GM18870 (cell line): ENCODE data around the gene RABGAP1L.
"Not testable (repeated sequence)": the region's sequence is repeated elsewhere in the genome, so short reads cannot be mapped to it uniquely, and the experiment has no call there.

Source experiments
- ATAC-seq: cut with Tn5 transposase; IDR thresholded peaks from one replicate; pipeline ENCODE4 v1.9.1; 2021; ENCODE audit warnings: moderate library complexity; ENCODE audit not compliant: unreplicated experiment

The RABGAP1L gene

DNA sequence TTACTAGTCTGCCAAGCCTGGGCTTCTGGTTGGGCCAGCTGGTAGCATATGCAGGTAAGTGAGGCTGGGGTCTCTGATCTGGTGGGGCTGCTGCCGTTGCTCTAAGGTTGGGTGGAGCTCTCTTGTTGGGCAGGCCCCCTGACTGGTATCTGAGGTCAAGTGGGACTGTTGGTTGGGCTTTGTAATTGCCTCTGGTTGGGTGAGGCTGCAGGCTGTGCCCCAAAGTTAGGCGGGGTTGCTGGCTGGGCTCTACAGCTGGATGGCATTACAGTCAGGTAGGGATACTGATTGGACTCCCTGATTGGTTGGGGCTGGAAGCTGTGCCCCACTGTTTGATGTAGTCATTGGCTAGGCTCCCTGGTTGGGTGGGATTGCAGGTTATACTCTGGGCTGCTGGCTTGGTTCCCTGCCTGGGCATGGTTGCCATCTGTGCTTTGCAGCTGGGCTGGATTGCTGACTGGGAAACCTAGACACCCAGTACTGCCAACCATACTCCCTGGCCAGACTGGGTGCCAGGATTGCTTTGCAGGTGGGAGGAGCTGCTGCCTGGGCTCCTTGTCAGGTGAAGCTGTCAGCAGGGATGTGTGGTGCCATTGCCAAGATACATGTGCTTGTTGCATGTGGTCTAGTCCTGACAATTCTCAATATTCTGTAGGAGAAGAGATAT is 130.5 kb downstream of the RABGAP1L start:
- ATAC-seq, result no peak

DNA sequence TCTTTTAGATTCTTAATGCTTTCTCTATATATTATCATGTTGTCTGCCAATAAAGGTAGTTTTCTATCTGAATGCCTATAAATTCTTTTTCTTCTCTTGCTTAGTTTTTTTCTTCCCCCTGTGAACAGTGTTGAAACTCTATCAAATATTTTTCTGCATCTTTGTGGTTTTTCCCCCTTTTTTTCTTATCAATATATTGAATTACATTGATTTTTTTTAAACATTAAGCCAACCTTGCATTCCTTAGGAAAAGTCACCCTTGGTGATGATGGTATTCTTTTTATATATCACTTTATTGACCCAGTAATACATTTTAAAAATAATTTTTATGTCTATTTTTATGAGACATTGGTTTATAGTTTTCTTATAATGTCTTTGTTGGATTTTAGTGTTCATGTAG is 131.7 kb downstream of the RABGAP1L start:
- ATAC-seq, result no peak

DNA sequence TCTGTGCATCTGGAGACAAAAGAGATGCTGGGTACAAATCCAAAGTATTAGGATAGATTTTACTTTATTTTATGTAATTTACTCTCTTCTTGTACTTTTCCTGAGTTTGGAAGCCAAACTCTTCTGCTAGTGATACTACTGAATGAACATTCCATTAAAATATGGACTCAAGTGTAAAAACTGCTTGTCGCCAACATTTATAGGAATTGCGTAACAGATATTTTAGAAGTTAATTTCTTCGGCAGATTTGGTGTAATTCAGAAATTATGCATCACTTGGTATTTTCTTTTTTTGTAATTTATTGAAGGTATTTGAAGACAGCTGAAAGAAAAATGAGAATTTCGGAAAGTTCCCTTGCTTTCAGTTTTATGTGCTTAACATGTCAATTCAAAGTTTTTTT is 137.0 kb downstream of the RABGAP1L start:
- no peak for ATAC-seq

DNA sequence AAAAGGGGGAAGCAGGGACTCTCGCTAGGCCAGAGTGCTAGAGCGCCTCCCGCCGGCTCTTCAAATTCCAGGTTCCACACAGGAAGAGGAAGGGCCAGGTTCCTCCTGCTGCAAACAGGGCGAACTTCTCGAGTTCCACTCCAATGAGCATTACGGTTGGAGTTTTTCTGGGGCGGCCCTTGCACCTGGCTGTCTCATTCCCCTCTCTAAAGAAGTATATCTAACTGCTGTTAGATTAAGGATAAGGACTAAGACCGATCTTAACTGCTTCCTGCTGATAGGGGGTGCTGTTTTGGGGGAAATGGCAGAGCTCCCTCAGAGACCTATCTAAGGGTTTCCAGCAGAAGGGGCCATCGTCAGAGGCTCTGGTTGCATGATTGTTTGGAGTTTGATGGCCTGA is 138.0 kb downstream of the RABGAP1L start:
- no peak for ATAC-seq

DNA sequence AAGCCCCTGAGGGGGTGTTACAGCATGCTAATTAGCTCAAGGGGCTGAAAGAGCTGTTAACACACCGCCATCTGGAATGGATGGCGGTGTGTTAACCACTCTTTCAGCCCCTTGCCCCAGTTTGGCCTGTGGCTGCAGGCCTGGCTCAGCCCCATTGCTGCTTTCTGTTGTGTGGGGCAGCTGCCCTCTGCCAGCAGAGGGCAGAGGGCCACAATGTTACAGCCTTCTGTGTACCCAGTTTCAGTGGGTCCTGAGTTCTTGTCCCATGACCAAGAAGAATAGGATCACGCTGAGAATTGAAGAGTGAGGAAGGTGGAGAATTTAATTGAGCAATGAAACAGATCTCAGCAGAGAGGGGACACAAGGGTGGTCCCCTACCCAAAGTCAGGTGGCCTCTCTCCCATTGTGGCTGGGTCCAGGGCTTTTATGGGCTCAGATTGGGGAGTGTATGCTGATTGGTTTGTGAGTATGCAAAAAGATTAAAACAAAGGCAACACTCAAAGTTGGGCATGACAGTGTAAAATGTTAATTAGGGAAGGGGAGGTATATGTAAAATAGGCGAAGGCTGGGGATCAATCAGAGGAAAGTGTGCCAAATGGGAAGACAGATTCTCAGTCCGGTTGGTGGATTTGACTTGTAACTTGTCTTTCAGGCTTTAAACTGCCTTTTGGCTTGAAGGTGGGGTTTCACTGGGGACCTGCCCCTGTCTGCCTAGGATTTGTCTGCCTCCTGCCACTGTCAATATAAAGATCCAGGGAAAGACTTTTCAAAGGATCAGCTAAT is 142.2 kb downstream of the RABGAP1L start:
- no peak for ATAC-seq

DNA sequence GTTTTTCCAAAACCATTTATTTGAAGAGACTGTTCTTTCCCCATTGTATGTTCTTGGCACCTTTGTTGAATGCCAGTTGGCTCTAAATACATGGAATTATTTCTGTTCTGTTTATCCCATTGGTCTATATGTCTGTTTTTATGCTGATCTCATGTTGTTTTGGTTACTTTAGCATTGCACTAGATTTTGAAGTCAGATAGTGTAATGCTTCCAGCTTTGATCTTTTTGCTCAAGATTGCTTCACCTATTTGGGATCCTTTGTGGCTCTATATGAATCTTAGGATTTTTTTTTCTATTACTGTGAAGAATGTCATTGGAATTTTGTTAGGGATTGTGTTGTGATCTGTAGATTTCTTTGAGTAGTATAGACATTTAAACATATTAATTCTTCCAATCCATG is 149.3 kb downstream of the RABGAP1L start:
- ATAC-seq, result no peak

DNA sequence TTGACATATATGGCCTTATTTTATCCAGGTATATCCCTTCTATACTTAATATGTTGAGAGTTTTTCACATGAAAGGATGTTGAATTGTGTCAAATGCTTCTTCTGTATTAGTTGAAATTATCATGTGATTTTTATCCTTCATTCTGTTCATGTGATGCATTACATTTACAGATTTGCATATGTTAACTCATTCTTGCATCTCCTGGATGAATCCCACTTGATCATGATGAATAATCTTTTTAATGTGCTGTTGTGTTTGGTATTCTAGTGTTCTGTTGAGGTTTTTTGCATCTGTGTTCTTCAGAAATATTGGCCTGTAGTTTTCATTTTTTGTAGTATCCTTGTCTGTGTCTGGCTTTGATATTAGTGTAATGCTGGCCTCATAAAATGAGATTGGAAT is 150.2 kb downstream of the RABGAP1L start:
- no peak for ATAC-seq

DNA sequence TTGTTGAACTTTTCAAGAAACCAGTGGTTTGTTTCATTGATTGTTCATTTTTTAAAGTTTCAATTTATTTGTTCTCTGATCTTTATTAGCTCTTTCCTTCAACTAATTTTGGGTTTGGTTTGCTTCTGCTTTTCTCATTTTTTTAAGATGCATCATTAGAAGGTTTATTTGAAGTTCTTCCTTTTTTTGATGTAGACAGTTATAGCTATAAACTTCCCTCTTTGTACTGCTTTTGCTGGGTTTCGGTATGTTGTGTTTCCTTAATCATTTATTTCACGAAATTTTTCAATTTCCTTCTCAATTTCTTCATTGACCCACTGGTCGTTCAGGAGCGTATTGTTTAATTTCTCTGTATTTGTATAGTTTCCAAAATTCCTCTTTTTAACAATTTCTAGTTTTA is 155.1 kb downstream of the RABGAP1L start:
- no peak for ATAC-seq

DNA sequence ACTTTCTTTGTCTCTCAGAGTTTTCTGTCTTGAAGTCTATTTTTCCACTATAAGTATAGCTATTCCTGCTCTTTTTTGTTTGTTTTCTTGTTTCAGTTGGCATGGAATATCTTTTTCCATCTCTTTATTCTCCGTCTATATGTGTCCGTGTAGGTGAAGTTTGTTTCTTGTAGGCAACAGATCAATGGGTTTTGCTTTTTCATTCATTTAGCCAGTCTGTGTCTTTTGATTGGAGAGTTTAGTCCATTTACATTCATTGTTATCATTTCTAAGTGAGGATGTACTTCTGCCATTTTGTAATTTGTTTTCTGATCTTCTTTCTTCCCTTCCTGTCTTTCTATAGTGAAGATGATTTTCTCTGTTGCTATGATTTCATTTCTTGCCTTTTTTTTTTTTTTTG is 155.9 kb downstream of the RABGAP1L start:
- ATAC-seq, result no peak

DNA sequence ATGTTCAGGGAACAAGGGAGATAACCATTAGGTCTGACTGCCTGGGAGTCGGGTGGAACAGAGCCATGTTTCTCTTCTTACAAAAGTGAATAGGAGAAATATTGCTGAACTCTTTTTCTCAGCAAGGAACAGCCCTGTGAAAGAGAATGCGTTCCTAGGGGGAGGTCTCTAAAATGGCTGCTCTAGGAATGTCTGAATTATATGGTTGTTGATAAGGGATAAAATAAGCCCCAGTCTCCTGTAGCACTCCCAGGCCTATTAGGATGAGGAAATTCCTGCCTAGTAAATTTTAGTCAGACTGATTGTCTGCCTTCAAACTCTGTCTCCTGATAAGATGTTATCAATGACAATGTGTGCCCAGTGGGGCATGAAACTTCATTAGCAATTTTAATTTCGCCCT is 161.6 kb downstream of the RABGAP1L start:
- ATAC-seq, result not testable (repeated sequence)

DNA sequence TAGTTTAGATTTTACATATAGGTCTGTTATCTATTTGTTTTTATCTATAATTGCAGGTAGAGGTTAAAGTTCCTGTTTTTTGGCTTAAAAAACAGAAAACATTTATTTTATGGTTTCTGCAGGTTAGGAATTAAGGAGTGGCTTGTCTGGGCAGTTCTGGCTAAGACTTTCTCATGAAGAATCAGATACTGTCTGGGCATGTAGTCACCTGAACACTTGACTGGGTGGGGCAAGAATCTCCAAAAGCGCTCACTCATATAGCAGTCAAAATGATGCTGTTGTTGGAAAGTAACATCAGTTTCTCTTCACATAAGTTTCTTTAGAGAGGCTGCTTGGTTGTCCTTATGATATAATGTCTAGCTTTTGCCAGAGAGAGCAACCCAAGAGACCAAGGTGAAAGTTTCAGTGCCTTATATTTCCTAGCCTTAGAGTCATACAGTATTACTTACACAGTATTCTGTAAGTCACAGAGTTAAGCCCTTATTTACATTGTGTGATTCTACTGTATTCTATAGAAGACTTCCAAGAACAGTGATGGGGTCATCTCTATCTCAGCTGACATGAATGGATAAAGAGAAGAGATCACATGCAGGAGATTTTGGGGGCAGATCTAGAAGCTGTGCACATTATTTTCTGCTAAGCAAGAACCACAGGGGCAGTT is 163.0 kb downstream of the RABGAP1L start:
- no peak for ATAC-seq

DNA sequence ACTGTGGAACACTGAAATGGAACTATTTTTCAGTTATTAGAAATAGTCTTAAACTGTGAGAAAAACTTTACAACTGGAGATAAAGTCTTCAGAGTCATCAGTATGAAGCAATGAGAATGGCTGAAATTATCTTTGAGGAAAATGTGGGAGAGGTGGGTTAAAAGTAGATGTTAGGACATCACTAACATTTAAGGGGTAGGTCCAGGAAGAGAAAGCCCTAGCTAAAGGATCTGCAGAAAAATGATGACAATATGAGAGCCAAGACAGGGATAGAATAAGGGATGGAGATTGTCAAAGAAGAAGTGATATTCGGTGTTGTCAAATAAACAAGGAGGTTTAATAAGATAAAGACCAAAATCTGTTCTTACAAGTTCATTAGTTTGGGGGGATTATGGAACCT is 165.2 kb downstream of the RABGAP1L start:
- no peak for ATAC-seq

DNA sequence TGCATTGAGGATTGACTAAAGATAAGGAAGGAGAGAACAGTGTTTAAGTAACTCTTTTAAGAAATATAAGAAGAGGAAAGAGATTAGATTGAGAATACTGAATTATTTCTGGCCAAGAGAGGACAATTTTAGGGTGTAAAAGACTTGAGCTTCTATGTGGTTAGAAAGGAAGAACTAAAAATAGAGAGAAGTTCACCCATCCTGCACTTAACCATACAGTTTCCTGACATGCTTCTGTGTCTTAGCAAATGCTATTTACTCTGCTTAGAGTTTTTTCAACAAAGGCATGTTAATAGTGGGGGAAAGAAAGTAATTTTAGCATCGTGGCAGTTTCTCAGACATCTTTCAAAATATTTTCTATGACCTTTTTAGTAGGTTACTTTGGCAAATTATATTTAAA is 165.6 kb downstream of the RABGAP1L start:
- no peak for ATAC-seq

DNA sequence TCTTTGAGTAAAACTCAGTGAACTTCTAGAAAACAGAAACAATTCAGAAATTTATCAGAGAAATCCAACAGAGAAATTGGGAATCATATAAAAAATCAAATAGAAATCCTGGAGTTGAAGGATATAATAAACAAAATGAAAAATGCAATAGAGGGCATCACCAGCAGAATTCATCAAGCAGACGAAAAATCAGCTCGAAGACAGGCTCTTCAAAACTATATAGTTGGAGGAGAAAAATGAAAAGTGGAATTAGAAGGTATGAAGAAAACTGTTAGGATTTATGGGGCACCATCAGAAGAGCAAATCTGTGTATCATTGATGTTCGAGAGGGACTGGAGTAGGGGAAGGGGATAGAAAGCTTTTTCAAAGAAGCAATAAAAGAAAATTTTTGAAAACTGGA is 167.0 kb downstream of the RABGAP1L start:
- no peak for ATAC-seq

DNA sequence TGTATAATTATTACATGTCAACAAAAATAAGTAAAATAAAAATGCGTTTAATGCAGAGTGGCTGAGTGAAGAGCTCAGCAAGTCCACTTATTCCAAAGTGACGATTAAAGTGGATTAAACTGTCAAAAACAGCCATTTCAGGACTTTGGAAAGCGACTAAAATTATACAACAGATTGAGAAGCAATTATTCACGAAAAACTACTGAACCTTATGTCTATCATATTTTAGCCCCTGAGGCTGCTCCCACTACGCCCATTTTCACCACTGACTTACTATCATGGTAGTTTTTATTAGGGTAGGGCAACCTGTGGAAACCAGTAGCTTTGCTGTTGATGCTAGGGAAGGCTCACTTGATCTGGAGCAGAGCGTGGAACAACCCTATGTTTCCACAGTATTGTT is 174.1 kb downstream of the RABGAP1L start:
- no peak for ATAC-seq

DNA sequence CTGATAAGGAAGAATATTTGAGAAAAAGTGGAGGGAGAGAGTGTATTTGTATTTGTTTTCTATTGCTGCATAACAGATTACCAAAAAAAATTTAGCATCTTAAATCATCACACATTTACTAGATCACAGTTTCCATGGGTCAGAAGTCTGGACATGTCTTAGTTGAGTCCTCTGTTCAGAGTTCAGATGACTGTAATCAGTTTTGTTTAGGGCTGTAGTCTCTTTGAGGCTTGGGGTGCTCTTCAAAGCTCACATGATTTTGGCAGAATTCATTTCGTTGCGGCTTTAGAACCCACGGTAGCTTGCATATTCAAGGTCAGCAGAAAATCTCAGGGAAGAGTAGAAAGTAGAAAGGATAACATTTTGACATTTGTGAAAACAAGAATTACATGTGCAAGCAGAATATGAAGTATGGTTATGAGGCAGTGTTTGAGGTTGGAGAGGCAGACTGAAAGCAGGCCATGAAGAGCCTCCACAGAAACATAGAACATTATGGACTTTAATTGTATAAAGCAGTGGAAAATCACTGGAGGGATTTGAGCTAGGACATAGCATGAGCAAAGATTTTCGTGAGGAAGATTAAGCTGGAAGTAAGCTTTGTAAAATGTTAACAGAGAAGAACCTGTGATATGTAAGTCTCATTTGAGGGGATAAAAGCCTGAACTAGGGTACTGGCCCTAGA is 177.8 kb downstream of the RABGAP1L start:
- no peak for ATAC-seq

DNA sequence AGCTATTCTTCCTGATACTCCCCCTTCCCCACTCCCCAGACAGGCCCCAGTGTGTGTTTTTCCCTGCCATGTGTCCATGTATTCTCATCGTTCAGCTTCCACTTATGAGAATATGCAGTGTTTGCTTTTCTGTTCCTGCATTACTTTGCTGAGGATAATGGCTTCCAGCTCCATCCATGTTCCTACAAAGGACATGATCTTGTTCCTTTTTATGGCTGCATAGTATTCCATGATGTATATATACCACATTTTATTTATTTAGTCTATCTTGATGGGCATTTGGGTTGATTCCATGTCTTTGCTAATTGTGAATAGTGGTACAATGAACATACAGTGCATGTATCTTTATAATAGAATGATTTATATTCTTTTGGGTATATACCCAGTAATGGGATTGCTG is 181.1 kb downstream of the RABGAP1L start:
- not testable (repeated sequence) for ATAC-seq

DNA sequence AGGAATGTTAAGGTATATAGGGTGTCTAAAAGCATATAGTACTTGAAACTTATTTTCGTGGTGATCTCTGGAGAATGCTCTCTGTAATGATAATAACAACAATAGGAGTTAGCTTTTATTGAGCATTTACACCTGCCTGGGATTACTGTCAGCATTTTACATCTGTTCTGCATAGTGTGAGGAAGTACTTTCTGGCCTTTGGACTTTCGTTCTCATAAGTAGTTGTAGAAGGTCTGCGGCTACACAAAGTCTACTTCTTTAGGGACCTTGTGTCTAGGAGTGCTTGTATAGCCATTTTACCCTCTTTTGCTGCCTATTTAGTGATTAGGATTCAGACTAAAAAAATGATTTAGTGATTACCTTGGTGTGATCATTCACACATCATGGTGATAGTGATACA is 184.8 kb downstream of the RABGAP1L start:
- ATAC-seq, result peak; percentile 81

DNA sequence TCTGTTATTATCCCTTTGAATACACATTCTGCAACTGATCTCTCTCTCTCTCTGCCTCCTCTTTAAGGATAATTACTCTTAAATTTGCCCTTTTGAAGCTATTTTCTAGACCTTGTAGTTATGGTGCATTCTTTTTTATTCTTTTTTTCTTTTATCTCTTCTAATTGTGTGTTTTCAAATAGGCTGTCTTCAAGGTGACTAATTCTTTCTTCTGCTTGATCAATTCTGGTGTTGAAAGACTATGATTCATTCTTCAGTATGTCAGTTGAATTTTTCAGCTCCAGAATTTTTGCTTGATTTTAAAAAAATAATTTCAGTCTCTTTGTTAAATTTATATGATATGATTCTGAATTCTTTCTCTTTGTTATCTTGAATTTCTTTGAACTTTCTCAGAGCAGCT is 192.8 kb downstream of the RABGAP1L start:
- no peak for ATAC-seq

DNA sequence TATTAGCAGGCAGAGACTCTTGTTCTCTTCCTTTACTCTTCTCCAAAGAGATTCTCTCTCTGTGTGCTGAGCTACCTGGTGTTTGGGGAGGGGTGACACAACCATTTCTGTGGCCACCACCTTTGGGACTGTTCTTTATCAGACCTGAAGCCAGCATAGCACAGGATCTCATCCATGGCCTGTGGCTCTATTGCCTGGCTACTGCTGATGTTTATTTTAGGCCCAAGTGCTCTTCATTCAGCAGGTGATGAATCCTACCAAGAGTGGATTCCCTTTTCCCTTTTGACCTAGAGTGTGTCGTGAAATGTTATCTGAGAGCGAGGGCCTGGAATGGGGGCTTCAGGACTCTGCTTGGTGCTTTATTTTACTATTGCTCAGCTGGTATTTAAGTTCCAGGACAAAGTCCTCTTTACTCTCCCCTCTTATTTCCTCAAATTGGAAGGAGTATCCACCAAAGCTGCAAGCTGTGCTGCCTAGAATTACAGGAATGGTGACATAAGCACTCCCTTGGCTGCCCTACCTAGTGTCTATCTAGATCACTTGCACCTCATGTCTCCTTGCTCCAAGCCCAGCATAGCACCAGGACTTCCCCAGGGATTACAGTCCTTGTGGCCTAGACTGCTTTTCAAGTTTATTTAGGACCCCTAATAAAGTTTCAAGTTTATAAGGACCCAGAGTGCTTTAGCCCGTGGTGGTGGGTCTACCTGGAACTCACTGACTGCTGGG is 193.7 kb downstream of the RABGAP1L start:
- no peak for ATAC-seq

DNA sequence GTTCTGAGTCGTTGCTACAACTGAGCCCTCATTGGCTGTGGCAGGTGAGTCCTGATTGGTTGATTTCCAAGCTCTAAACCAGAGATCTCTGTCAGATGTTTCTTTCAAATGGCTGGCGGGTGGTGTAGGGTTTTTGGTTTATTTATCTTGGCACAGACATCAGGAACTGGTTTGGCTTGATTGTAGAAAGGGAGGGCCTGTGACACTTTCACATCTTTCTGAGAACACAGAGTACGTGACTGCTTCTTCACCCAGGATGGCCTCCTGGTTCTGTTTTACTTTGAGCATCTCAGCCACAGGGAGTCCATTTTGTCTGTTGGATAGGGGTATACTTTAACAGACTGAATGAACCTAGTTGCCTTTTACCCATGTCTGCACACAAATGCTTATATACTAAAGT is 199.0 kb downstream of the RABGAP1L start:
- ATAC-seq, result no peak
